Measurements from ENCODE around the gene NAPG.

- TF ChIP-seq CTCF (IDR thresholded peaks at IDR 0.05 in 8 of 11, conservative IDR thresholded peaks at IDR 0.05 in 3 of 11) (no peak), POLR2A (IDR thresholded peaks at IDR 0.05) (no peak)
Measured at GRCh38 chr18:10486362-10486761, 39.5 kb upstream of the NAPG start.

Measured in spleen (tissue), 7 donors.